Pancreas (tissue), 10 donors: Measurements from ENCODE around the gene TUBA4A. TPM values are rescaled to one million over a fixed set of nuclear protein-coding genes. Genes with fewer than 3 reads are reported as not detected.
A peak's percentile ranks its signal among the peaks of the same experiment; 100 is the strongest.

Source experiments
- ATAC-seq, 4 donors: fragments of 200-7000 bp; cut with Tn5 transposase; one replicate each; pipeline versions ENCODE4 v1.8.0 to v1.9.1; 2020; ENCODE audit warnings: mild to moderate bottlenecking in 4 of 4, moderate library complexity in 4 of 4
- DNase-seq, 6 donors: peaks; one replicate each; pipeline ENCODE4 v3.0.0-alpha.2; 2020
- FAIRE-seq: peaks from 2 replicates; lab custom pipeline; 2012; peaks lifted over from hg19 to GRCh38; lab: Jason Lieb, UNC
- H3K27ac ChIP-seq, 4 donors: fragments of 200-600 bp; sonication (generic); 1 replicate in 3 of 4; 2 replicates in 1 of 4; pipeline versions ENCODE4 v1.5.0 to v1.8.0; 2020
- H3K27me3 ChIP-seq, 4 donors: fragments of 200-600 bp; one replicate each; pipeline ENCODE4 v1.8.0; 2021
- H3K36me3 ChIP-seq, 3 donors: fragments of 200-600 bp; sonication (generic) in 1 of 3; one replicate each; pipeline versions ENCODE4 v1.5.0 to v1.8.0; 2020 to 2021
- H3K4me1 ChIP-seq, 3 donors: fragments of 200-600 bp; one replicate each; pipeline ENCODE4 v1.8.0; 2021
- H3K4me3 ChIP-seq, 4 donors: fragments of 200-600 bp; sonication (generic) in 2 of 4; one replicate each; pipeline versions ENCODE4 v1.5.0 to v1.8.0; 2020 to 2021
- H3K9me3 ChIP-seq, 4 donors: fragments of 200-600 bp; one replicate each; pipeline ENCODE4 v1.8.0; 2021
- WGBS, 2 donors: extraction: QIAGEN DNeasy Blood & Tissue Kit; methylation state at CpG; one replicate each; pipeline ENCODE4 v1.1.7; 2013; 5-methylcytosine and 5-hydroxymethylcytosine counted together
- intact Hi-C, 3 donors: fragments of 100-400 bp; cut with DNase I; formaldehyde crosslinking; loops; one replicate each; pipeline versions ENCODE4 v1.11.1 to v1.14.2; 2022
- polyA plus RNA-seq, 2 donors: library from polyadenylated mRNA; stranded (reverse); fragments of 200-250 nt; gene quantifications; one replicate each; pipeline ENCODE4 v1.2.3, GENCODE V29; 2013
- total RNA-seq, 6 donors: library from RNA; stranded (reverse); fragmentation: NEBNext Ultra II Directional in 4 of 6; extraction: Animal tissue kit (Norgen Biotek cat#: 25700) in 4 of 6; gene quantifications; one replicate each; pipeline versions ENCODE4 v1.2.1 to v1.2.4, GENCODE V29; 2021 to 2023
- TF ChIP-seq, protein P1 (sequence below), 4 donors: fragments of 200-600 bp; sonication (generic) in 3 of 4; IDR thresholded peaks; one replicate each; pipeline versions ENCODE4 v1.5.0 to v1.8.0; 2021; ENCODE audit warnings: antibody characterized with exemption in 4 of 4
- donor health status: healthy with polysubstance abuse.
- donor health status: DM: no; HTN: no; CAD: no; lungs with moderate emphysema.
- donor health status: DM: no; HTN: no; CAD: no.
- donor health status: control.
- donor health status: control.
- donor health status: Bipolar disorder and iron deficiency.
- donor health status: DM: yes; HTN: yes; CAD: no.
- donor health status: DM: no; HTN: no; CAD: no.
- donor health status: DM: no; HTN: no; CAD: no.
- donor health status: DM: yes; HTN: yes; CAD: no.

TUBA4A gene
- total RNA-seq (10 to 100 TPM; 12.2 to 19.5 (median 13.3) TPM), polyA plus RNA-seq (10 to 100 TPM; 15.6 to 51.5 TPM)

DNA sequence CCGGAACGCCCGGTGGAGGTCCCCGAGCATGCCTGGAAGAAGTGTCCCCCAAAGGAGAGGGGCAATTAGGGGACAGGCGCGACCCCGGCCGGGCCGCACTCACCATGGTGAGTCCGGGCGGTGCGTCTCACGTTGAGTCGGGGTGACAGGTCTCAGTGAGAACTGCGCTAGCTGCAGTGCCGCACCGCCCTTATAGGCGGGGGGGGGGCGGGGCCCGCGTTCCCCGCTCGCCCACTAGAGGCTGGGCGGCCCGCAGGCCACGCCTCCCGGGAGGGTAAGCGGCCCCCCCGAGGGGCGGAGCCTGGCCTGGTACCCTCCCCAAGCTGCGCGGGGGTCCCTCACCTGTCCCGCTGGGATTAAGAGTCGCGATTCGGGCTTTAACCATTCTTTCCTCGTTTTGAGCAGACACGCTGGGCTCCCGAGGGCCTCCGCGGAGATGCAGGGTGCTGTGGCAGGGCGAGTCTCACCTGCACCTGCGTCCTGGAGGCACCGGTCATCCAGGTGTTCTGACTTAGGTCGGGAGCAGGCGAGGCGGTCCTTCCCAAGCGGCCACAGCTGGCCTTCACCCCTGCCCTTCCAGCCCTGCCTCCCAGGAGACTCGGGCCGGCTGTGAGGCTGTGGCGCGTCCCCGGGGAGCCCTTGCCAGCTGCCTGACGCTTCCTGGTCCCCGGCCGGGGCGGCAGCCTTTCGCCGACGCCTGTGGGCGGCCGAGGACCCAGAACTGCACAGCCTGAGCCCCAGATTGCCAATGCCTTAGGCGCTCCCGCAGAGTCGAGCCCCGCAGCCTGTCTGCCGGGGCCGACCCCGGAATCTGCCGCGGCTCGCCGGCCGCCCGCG is at the start of gene TUBA4A:
Gene TUBA4A, minus strand, starts transcription at position 166 of the 837 bp plus-strand sequence. Its CDS starts 60 bp downstream, at position 106.
- ATAC-seq (peak; percentile 83 to 90 (median 86)), FAIRE-seq (no peak), DNase-seq (peak; percentile 85 to 95 (median 91))
- TF ChIP-seq, protein P1, sequence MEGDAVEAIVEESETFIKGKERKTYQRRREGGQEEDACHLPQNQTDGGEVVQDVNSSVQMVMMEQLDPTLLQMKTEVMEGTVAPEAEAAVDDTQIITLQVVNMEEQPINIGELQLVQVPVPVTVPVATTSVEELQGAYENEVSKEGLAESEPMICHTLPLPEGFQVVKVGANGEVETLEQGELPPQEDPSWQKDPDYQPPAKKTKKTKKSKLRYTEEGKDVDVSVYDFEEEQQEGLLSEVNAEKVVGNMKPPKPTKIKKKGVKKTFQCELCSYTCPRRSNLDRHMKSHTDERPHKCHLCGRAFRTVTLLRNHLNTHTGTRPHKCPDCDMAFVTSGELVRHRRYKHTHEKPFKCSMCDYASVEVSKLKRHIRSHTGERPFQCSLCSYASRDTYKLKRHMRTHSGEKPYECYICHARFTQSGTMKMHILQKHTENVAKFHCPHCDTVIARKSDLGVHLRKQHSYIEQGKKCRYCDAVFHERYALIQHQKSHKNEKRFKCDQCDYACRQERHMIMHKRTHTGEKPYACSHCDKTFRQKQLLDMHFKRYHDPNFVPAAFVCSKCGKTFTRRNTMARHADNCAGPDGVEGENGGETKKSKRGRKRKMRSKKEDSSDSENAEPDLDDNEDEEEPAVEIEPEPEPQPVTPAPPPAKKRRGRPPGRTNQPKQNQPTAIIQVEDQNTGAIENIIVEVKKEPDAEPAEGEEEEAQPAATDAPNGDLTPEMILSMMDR (IDR thresholded peaks at IDR 0.05): no peak
- WGBS, 2 donors: 0 to 1% methylated on average over 50 to 76 of the region's 76 CpGs
- no peaks in the 10 kb centered on the region for H3K9me3 ChIP-seq
- peaks cover 0 to 5% (median 0%) of the 10 kb centered on the region in 3 donors for H3K36me3 ChIP-seq
- H3K4me1 ChIP-seq: peaks cover 18 to 42% (median 27%) of the 10 kb centered on the region in 3 donors
- no peaks in the 10 kb centered on the region for H3K27me3 ChIP-seq
- intact Hi-C loops: no loop called here
- peak within 1 kb of the TSS; percentile 58 to 82 (median 64) for H3K4me3 ChIP-seq
- H3K27ac ChIP-seq: peak within 1 kb of the TSS; percentile 73 to 89 (median 78)

DNA sequence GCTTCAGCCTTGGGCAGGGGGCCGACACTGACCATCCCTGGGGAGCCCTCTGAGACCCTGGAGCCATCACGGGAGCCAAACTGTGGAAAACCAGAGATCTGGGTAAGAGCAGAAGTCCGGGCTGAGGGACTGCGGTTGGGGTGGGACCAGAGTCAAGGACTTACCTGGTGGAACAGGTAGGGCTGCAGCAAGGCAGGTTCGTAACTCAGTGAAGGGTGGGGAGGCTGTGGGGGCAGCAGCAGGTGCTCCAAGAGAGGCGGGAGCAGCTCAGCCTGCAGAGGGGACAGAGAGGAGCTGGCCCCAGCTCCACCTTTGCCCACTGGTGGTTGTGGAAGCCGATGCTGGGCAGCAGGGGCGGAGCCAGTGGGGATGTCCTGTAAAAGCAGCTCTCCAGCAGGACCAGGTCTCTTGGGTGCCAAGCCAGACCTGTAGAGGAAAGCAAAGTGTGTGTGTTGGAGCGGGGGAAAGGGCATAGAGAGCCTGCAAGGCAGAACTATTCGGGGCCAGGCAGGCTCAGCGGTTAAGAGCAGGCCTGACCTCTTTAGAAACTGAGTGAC is 48.8 kb upstream of the TUBA4A start:
- H3K27me3 ChIP-seq: no peaks in the 10 kb centered on the region
- TF ChIP-seq, protein P1 (IDR thresholded peaks at IDR 0.05): no peak
- FAIRE-seq: no peak
- no peaks in the 10 kb centered on the region for H3K4me1 ChIP-seq
- H3K4me3 ChIP-seq: no peak overlapping the region
- no peaks in the 10 kb centered on the region for H3K9me3 ChIP-seq
- 38 to 45% methylated on average over 11 of the region's 11 CpGs for WGBS, 2 donors
- intact Hi-C loops: loop anchor here in 2 of 3 donors (10.0 kb wide), 2 partner anchors 138 to 268 kb away; partner anchors contain the start of gene NHEJ1 (in 1 of the 2)
- ATAC-seq: no peak
- DNase-seq: no peak
- no peak overlapping the region for H3K27ac ChIP-seq
- no peaks in the 10 kb centered on the region for H3K36me3 ChIP-seq

DNA sequence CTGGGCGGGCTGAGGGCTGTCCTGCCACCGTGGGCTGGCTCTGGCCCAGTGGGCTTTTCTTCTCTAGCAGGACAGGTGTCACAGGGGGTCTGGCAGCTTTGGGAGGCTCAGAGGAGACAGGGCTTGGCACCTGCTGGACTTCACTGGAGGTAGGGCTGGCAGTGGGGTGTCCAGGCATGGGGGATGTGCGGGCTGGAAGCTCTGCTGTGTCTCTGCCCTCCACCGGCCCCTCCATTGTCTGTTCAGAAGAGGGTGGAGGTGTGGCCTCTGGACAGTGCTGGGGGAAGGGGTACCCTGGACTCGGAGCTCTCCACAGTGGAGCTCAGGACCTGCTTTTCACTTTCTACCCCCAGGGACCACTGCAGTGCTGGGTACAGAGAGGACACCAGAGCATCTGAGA is 46.3 kb upstream of the TUBA4A start:
- 49 to 68% methylated on average over 5 of the region's 5 CpGs for WGBS, 2 donors
- no peaks in the 10 kb centered on the region for H3K36me3 ChIP-seq
- H3K27ac ChIP-seq: no peak overlapping the region
- no peaks in the 10 kb centered on the region for H3K27me3 ChIP-seq
- no peak for DNase-seq
- H3K4me1 ChIP-seq: no peaks in the 10 kb centered on the region
- no peak for FAIRE-seq
- H3K4me3 ChIP-seq: no peak overlapping the region
- intact Hi-C loops: loop anchor here in 2 of 3 donors (10.0 kb wide), 2 partner anchors 135 to 265 kb away; partner anchors contain the start of gene NHEJ1 (in 1 of the 2)
- TF ChIP-seq, protein P1 (IDR thresholded peaks at IDR 0.05): no peak
- no peak for ATAC-seq
- H3K9me3 ChIP-seq: no peaks in the 10 kb centered on the region

DNA sequence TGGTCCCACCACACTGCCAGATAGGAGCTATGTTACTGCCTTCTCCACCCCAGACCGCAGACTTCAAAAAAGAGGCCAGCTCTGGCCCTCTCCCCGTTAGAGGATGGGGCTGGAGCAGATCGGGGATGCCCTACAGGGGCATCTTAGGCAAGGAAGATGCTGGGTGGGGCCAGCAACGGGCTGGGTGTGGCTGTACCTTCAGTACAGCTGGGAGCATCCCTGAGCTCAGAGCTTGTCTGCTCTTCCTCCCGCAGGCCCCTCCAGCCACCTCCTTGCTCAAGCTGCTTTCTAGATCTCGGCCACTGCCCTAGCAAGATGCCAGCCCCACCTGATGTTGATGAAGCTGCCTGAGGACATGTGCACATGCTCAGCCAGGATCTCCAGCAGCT is 45.6 kb upstream of the TUBA4A start:
- FAIRE-seq: no peak
- intact Hi-C loops: loop anchor here in 1 of 3 donors (5.0 to 10.0 kb wide), 2 partner anchors 127 to 245 kb away; partner anchors contain the start of gene SLC23A3
- Histone ChIP-seq H3K4me1 (no peaks in the 10 kb centered on the region), H3K9me3 (no peaks in the 10 kb centered on the region), H3K27me3 (no peaks in the 10 kb centered on the region), H3K27ac (no peak overlapping the region), H3K4me3 (no peak overlapping the region), H3K36me3 (no peaks in the 10 kb centered on the region)
- TF ChIP-seq, protein P1 (IDR thresholded peaks at IDR 0.05): no peak
- 77 to 83% methylated on average over 6 of the region's 6 CpGs for WGBS, 2 donors
- DNase-seq: no peak
- no peak for ATAC-seq
